A673 (cell line): Measurements from ENCODE around the gene NSUN2.

Experiments used
- EZH2 ChIP-seq: fragments of 200-600 bp; sonication (generic); IDR thresholded peaks from 2 replicates; pipeline ENCODE4 v1.6.1; 2017; ENCODE audit warnings: borderline replicate concordance, low read depth, mild to moderate bottlenecking, mixed read lengths, antibody characterized with exemption, low read length; ENCODE audit not compliant: poor library complexity, severe bottlenecking
- TF ChIP-seq, protein P1 (sequence below): fragments of 300-800, 200-600 bp; sonication (generic); conservative IDR thresholded peaks from 2 replicates; pipeline ENCODE4 v1.5.1; 2017; ENCODE audit warnings: low read depth, mild to moderate bottlenecking, antibody characterized with exemption, low read length, moderate library complexity, mixed read lengths

DNA sequence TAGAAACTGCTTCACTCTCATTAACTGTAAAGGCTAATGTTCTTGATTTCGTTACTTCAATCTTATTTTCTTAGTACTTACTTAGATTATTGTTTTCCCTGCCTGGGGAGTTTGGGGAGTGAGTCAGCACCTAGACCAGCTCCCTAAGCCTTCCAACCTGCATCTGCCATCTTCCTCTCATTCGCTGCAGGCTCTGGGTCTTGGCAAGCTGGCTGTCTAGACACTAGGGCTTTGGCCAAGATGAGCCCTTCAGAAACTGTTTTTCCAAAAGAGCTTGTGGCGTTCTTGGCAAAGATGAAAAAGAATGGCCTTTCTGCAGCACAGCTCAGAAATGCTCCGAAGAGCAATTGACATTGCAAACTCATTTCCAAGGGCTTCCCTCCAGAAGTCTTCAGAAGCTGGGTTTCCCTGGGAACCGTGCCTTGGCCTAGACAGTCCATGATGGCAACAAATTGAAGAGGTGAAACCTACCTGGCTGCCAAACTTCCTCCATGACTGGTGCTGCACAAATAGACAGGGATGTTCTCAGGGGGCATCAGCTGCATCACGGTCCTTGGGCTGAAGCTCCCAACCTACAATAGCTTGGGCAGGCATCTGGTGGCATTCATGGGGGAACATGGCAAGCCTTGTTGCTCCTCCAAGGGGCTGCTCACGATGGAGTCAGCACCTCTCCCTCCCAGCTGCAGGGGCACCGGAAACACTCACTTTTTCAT lies 76.6 kb downstream of the NSUN2 start:
- TF ChIP-seq, protein P1, sequence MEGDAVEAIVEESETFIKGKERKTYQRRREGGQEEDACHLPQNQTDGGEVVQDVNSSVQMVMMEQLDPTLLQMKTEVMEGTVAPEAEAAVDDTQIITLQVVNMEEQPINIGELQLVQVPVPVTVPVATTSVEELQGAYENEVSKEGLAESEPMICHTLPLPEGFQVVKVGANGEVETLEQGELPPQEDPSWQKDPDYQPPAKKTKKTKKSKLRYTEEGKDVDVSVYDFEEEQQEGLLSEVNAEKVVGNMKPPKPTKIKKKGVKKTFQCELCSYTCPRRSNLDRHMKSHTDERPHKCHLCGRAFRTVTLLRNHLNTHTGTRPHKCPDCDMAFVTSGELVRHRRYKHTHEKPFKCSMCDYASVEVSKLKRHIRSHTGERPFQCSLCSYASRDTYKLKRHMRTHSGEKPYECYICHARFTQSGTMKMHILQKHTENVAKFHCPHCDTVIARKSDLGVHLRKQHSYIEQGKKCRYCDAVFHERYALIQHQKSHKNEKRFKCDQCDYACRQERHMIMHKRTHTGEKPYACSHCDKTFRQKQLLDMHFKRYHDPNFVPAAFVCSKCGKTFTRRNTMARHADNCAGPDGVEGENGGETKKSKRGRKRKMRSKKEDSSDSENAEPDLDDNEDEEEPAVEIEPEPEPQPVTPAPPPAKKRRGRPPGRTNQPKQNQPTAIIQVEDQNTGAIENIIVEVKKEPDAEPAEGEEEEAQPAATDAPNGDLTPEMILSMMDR: no peak
- TF ChIP-seq EZH2: no peak
